Measurements from ENCODE around the gene HSPA1B.
"Not testable (repeated sequence)": the region's sequence is repeated elsewhere in the genome, so short reads cannot be mapped to it uniquely, and the experiment has no call there.

Gene HSPA1B

GRCh38 chr6:31799781-31800180 lies 27.8 kb upstream of the HSPA1B start:
- no peak for DNase-seq

GRCh38 chr6:31801031-31801927 lies 26.3 kb upstream of the HSPA1B start:
- DNase-seq: not testable (repeated sequence)

- DNase-seq: no peak
These were observed 21.5 kb upstream of the HSPA1B start for GRCh38 chr6:31805939-31806469.

GRCh38 chr6:31806470-31807272 lies 20.9 kb upstream of the HSPA1B start, which contains the start of gene LSM2:
LSM2 (minus strand) TSS chr6:31806966; CDS start chr6:31806757, 209 bp downstream.
- DNase-seq: peak; percentile 97

GRCh38 chr6:31808599-31808998 lies 18.9 kb upstream of the HSPA1B start:
- DNase-seq: not testable (repeated sequence)

- DNase-seq: no peak
These were observed 15.9 kb upstream of the HSPA1B start for GRCh38 chr6:31811645-31812044.

- DNase-seq: no peak
These were observed 14.1 kb upstream of the HSPA1B start for GRCh38 chr6:31813465-31813849.

- peak; percentile 80 for DNase-seq
These were observed 12.9 kb upstream of the HSPA1B start for GRCh38 chr6:31814677-31815024.

- DNase-seq: peak; percentile 87
These were observed 12.3 kb upstream of the HSPA1B start, which contains the start of the genes HSPA1A and HSPA1L for GRCh38 chr6:31815025-31815838. HSPA1A (plus strand) TSS chr6:31815543; CDS start chr6:31815757, 214 bp downstream. HSPA1L (minus strand) TSS chr6:31815283; CDS start chr6:31811972, 3,311 bp downstream.

- DNase-seq: peak; percentile 69
These were observed 10.2 kb upstream of the HSPA1B start for GRCh38 chr6:31817133-31817928.

GRCh38 chr6:31817929-31818511 lies 9.5 kb upstream of the HSPA1B start:
- DNase-seq: peak; percentile 34

- no peak for DNase-seq
These were observed 7.7 kb upstream of the HSPA1B start for GRCh38 chr6:31819871-31820299.

- DNase-seq: not testable (repeated sequence)
These were observed 7.1 kb upstream of the HSPA1B start for GRCh38 chr6:31820399-31820798.

- DNase-seq: no peak
These were observed 6.1 kb upstream of the HSPA1B start for GRCh38 chr6:31821301-31822035.

GRCh38 chr6:31822036-31822821 lies 5.3 kb upstream of the HSPA1B start:
- peak; percentile 82 for DNase-seq

GRCh38 chr6:31823592-31824196 lies 3.8 kb upstream of the HSPA1B start:
- not testable (repeated sequence) for DNase-seq

GRCh38 chr6:31825553-31825952 lies 2.0 kb upstream of the HSPA1B start:
- no peak for DNase-seq

GRCh38 chr6:31826793-31827285 lies 699 bp upstream of the HSPA1B start:
- DNase-seq: no peak

Measured in CD4-positive, alpha-beta T cell treated with Interleukin-17A for 1 hour (primary cell).